Measurements from ENCODE around the gene KRT79. TPM values are rescaled to one million over a fixed set of nuclear protein-coding genes. Genes with fewer than 3 reads are reported as not detected.

KRT79 gene
- polyA plus RNA-seq, 1 donor from 2014 or later: not detected

DNA sequence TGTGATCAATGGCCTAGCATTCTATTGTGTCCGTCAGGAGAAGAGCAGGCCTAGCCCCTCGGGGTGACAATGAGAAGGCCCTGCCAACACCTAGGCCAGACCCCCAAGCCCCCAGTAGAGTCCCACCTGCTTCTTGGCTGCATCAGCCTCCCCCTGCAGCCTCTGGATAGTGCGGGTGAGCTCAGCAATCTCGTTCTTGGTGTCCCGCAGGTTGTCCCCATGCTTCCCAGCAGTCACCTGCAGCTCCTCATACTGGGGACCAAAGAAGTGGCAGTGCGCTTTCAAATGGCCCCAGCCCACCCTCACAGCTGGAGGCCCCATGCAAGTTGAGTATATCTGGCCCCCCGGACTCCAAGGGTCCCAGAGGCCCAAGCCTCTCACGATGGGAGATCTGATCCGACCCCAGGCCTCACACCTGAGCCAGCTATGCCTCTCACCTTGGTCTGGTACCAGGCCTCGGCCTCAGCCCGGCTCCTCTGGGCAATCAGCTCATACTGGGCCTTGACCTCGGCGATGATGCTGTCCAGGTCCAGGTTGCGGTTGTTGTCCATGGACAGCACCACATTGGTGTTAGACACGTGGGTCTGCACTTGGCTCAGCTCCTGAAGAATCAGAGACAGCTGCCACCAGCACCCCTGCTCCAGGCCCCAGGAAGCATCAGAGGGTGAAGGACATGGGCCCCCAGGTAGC lies 10.2 kb downstream of the KRT79 start:
- Histone ChIP-seq H3K4me3 (ENCODE audit: low read length) (no peak overlapping the region), H3K9ac (ENCODE audit: low read length) (no peak overlapping the region), H3K4me2 (ENCODE audit: low read length) (no peak overlapping the region), H3K36me3 (ENCODE audit: insufficient read depth, low read length) (no peaks in the 10 kb centered on the region), H3K9me2 (ENCODE audit: insufficient read depth, low read length) (no peaks in the 10 kb centered on the region), H3K9me3 (ENCODE audit: low read length) (no peaks in the 10 kb centered on the region), H2AFZ (ENCODE audit: low read depth, low read length) (no peak overlapping the region), H4K20me1 (ENCODE audit: insufficient read depth) (no peaks in the 10 kb centered on the region), H3K27me3 (ENCODE audit: insufficient read depth, low read depth, low read length) (no peaks in the 10 kb centered on the region), H3K27ac (ENCODE audit: low read length) (no peak overlapping the region), H3K79me2 (replicated peaks; ENCODE audit: insufficient read depth, low read length) (no peaks in the 10 kb centered on the region), H3F3A (ENCODE audit: insufficient read depth, low read length, poor library complexity, severe bottlenecking) (no peaks in the 10 kb centered on the region)
- no peak for TF ChIP-seq EZH2 (IDR thresholded peaks at IDR 0.05; ENCODE audit: borderline replicate concordance, insufficient read depth, low read length, poor library complexity, severe bottlenecking)

DNA sequence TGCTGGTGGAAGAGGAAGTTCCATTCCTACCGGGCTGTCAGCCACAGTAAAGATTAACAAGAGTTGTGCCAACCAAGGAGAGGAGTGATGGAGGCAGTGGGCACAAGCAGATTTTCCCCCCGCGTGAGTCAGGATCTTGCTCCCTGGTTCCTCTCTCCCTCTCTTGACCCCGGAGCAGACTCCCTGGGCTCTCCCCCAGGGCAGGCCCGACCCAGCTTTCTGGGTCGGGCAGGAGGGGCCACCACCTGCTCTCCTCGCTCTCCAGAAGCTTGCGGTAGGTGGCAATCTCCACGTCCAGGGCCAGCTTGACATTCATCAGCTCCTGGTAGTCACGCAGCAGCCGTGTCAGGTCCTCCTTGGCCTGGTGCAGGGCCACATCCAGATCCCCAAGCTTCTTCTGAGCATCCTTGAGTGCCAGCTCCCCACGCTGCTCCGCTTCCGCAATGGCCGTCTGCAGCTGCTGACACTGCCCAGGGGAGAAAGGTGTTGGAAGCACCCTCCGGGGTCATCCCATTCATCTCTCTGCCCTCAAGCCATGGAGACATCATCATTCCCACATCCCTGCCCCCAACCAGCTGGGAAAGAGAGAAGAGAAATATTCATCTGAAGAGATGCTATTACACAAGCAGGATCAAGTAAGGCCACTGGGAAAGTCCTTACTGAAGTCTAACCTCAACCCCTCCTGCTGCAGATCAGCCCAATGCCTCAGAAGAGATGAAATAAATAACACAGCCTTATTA lies 11.2 kb downstream of the KRT79 start:
- no peak overlapping the region for H3K4me2 ChIP-seq (ENCODE audit: low read length)
- no peaks in the 10 kb centered on the region for H4K20me1 ChIP-seq (ENCODE audit: insufficient read depth)

More for the DNA sequence above, 11.2 kb downstream of the KRT79 start:
- H3K79me2 ChIP-seq (replicated peaks; ENCODE audit: insufficient read depth, low read length): no peaks in the 10 kb centered on the region
- H3K9me3 ChIP-seq (ENCODE audit: low read length): no peaks in the 10 kb centered on the region
- H3K27me3 ChIP-seq (ENCODE audit: insufficient read depth, low read depth, low read length): no peaks in the 10 kb centered on the region
- TF ChIP-seq, protein P1, sequence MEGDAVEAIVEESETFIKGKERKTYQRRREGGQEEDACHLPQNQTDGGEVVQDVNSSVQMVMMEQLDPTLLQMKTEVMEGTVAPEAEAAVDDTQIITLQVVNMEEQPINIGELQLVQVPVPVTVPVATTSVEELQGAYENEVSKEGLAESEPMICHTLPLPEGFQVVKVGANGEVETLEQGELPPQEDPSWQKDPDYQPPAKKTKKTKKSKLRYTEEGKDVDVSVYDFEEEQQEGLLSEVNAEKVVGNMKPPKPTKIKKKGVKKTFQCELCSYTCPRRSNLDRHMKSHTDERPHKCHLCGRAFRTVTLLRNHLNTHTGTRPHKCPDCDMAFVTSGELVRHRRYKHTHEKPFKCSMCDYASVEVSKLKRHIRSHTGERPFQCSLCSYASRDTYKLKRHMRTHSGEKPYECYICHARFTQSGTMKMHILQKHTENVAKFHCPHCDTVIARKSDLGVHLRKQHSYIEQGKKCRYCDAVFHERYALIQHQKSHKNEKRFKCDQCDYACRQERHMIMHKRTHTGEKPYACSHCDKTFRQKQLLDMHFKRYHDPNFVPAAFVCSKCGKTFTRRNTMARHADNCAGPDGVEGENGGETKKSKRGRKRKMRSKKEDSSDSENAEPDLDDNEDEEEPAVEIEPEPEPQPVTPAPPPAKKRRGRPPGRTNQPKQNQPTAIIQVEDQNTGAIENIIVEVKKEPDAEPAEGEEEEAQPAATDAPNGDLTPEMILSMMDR (IDR thresholded peaks at IDR 0.05; ENCODE audit: poor library complexity, severe bottlenecking): no peak
- no peak for TF ChIP-seq TAF1 (IDR thresholded peaks at IDR 0.05; ENCODE audit: low read depth)
- no peak for TF ChIP-seq POLR2AphosphoS5 (IDR thresholded peaks at IDR 0.05)
- TF ChIP-seq RAD21 (conservative IDR thresholded peaks at IDR 0.05): no peak
- no peak for TF ChIP-seq EP300 (conservative IDR thresholded peaks at IDR 0.05; ENCODE audit: poor library complexity, severe bottlenecking)
- no peak for TF ChIP-seq SMC3 (conservative IDR thresholded peaks at IDR 0.05; ENCODE audit: poor library complexity)
- TF ChIP-seq, protein P2, sequence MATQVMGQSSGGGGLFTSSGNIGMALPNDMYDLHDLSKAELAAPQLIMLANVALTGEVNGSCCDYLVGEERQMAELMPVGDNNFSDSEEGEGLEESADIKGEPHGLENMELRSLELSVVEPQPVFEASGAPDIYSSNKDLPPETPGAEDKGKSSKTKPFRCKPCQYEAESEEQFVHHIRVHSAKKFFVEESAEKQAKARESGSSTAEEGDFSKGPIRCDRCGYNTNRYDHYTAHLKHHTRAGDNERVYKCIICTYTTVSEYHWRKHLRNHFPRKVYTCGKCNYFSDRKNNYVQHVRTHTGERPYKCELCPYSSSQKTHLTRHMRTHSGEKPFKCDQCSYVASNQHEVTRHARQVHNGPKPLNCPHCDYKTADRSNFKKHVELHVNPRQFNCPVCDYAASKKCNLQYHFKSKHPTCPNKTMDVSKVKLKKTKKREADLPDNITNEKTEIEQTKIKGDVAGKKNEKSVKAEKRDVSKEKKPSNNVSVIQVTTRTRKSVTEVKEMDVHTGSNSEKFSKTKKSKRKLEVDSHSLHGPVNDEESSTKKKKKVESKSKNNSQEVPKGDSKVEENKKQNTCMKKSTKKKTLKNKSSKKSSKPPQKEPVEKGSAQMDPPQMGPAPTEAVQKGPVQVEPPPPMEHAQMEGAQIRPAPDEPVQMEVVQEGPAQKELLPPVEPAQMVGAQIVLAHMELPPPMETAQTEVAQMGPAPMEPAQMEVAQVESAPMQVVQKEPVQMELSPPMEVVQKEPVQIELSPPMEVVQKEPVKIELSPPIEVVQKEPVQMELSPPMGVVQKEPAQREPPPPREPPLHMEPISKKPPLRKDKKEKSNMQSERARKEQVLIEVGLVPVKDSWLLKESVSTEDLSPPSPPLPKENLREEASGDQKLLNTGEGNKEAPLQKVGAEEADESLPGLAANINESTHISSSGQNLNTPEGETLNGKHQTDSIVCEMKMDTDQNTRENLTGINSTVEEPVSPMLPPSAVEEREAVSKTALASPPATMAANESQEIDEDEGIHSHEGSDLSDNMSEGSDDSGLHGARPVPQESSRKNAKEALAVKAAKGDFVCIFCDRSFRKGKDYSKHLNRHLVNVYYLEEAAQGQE (IDR thresholded peaks at IDR 0.05; ENCODE audit: borderline replicate concordance): no peak
- no peak for TF ChIP-seq EZH2 (IDR thresholded peaks at IDR 0.05; ENCODE audit: borderline replicate concordance, insufficient read depth, low read length, poor library complexity, severe bottlenecking)
- TF ChIP-seq MXI1 (conservative IDR thresholded peaks at IDR 0.05; ENCODE audit: poor library complexity, severe bottlenecking): no peak
- no peak overlapping the region for H3K9ac ChIP-seq (ENCODE audit: low read length)
- no peak overlapping the region for H3K27ac ChIP-seq (ENCODE audit: low read length)
- no peaks in the 10 kb centered on the region for H3F3A ChIP-seq (ENCODE audit: insufficient read depth, low read length, poor library complexity, severe bottlenecking)
- H2AFZ ChIP-seq (ENCODE audit: low read depth, low read length): no peak overlapping the region
- H3K4me3 ChIP-seq (ENCODE audit: low read length): no peak overlapping the region
- H3K36me3 ChIP-seq (ENCODE audit: insufficient read depth, low read length): no peaks in the 10 kb centered on the region
- H3K9me2 ChIP-seq (ENCODE audit: insufficient read depth, low read length): no peaks in the 10 kb centered on the region
